HEK293 (cell line): ENCODE results near the gene MYOM3.

Source experiments
- KLF10 ChIP-seq: fragments of 450-650 bp; IDR thresholded peaks from 2 replicates; pipeline ENCODE4 v1.5.1; 2018; ENCODE audit warnings: missing biosample characterization, mild to moderate bottlenecking, missing genetic modification characterization
- KLF7 ChIP-seq: fragments of 450-650 bp; formaldehyde crosslinking; IDR thresholded peaks from 2 replicates; pipeline ENCODE4 v1.5.1; 2016; ENCODE audit warnings: missing biosample characterization, missing genetic modification characterization, borderline replicate concordance
- WT1 ChIP-seq: fragments of 450-650 bp; formaldehyde crosslinking; IDR thresholded peaks from 2 replicates; pipeline ENCODE4 v1.5.1; 2016; ENCODE audit warnings: missing biosample characterization, missing genetic modification characterization
- ZBTB1 ChIP-seq: fragments of 450-650 bp; formaldehyde crosslinking; IDR thresholded peaks from 2 replicates; pipeline ENCODE4 v1.5.1; 2016; ENCODE audit warnings: missing biosample characterization, missing genetic modification characterization
- ZNF10 ChIP-seq: fragments of 450-650 bp; formaldehyde crosslinking; IDR thresholded peaks from 2 replicates; pipeline ENCODE4 v1.5.1; 2017; ENCODE audit warnings: missing biosample characterization, missing genetic modification characterization
- ZNF184 ChIP-seq: fragments of 450-650 bp; IDR thresholded peaks from 2 replicates; pipeline ENCODE4 v1.5.1; 2018; ENCODE audit warnings: missing biosample characterization, mild to moderate bottlenecking, missing genetic modification characterization
- ZNF221 ChIP-seq: fragments of 450-650 bp; formaldehyde crosslinking; IDR thresholded peaks from 2 replicates; pipeline ENCODE4 v1.5.1; 2017; ENCODE audit warnings: missing biosample characterization, missing genetic modification characterization, borderline replicate concordance
- ZNF37A ChIP-seq: fragments of 450-650 bp; IDR thresholded peaks from 2 replicates; pipeline ENCODE4 v1.5.1; 2018; ENCODE audit warnings: missing biosample characterization, missing genetic modification characterization
- ZNF510 ChIP-seq: fragments of 450-650 bp; formaldehyde crosslinking; IDR thresholded peaks from 2 replicates; pipeline ENCODE4 v1.5.1; 2018; ENCODE audit warnings: mild to moderate bottlenecking, missing genetic modification characterization, missing biosample characterization; ENCODE audit not compliant: insufficient replicate concordance
- ZNF514 ChIP-seq: fragments of 450-650 bp; formaldehyde crosslinking; IDR thresholded peaks from 2 replicates; pipeline ENCODE4 v1.5.1; 2016; ENCODE audit warnings: missing biosample characterization, missing genetic modification characterization
- ZNF521 ChIP-seq: fragments of 450-650 bp; formaldehyde crosslinking; IDR thresholded peaks from 2 replicates; pipeline ENCODE4 v1.5.1; 2017; ENCODE audit warnings: missing biosample characterization, mild to moderate bottlenecking, missing genetic modification characterization
- ZNF610 ChIP-seq: fragments of 450-650 bp; formaldehyde crosslinking; IDR thresholded peaks from 2 replicates; pipeline ENCODE4 v1.5.1; 2016; ENCODE audit warnings: missing biosample characterization, missing genetic modification characterization, borderline replicate concordance
- ZNF707 ChIP-seq: fragments of 450-650 bp; formaldehyde crosslinking; IDR thresholded peaks from 2 replicates; pipeline ENCODE4 v1.5.1; 2016; ENCODE audit warnings: missing biosample characterization, missing genetic modification characterization
- ZSCAN30 ChIP-seq: fragments of 450-650 bp; IDR thresholded peaks from 2 replicates; pipeline ENCODE4 v1.5.1; 2018; ENCODE audit warnings: missing biosample characterization, mild to moderate bottlenecking, missing genetic modification characterization, moderate library complexity
- ZXDB ChIP-seq: fragments of 450-650 bp; formaldehyde crosslinking; IDR thresholded peaks from 2 replicates; pipeline ENCODE4 v1.5.1; 2016; ENCODE audit warnings: missing biosample characterization, missing genetic modification characterization
- TF ChIP-seq, protein P1 (sequence below): fragments of 450-650 bp; formaldehyde crosslinking; IDR thresholded peaks from 2 replicates; pipeline ENCODE4 v1.5.1; 2016; ENCODE audit warnings: missing biosample characterization, missing genetic modification characterization, borderline replicate concordance
- TF ChIP-seq, protein P2 (sequence below): fragments of 450-650 bp; formaldehyde crosslinking; IDR thresholded peaks from 2 replicates; pipeline ENCODE4 v1.5.1; 2016; ENCODE audit warnings: missing biosample characterization, missing genetic modification characterization
- TF ChIP-seq, protein P3 (sequence below): sonication (generic); formaldehyde crosslinking; IDR thresholded peaks from 2 replicates; pipeline ENCODE4 v1.8.1; 2022; ENCODE audit warnings: mild to moderate bottlenecking, moderate library complexity, missing genetic modification reagents
- TF ChIP-seq, protein P4 (sequence below): fragments of 450-650 bp; formaldehyde crosslinking; conservative IDR thresholded peaks from 2 replicates; pipeline ENCODE4 v1.5.1; 2016; ENCODE audit warnings: low read depth, missing biosample characterization, missing genetic modification characterization
- TF ChIP-seq, protein P5 (sequence below): fragments of 450-650 bp; formaldehyde crosslinking; IDR thresholded peaks from 2 replicates; pipeline ENCODE4 v1.5.1; 2016; ENCODE audit warnings: missing biosample characterization, missing genetic modification characterization
- TF ChIP-seq, protein P6 (sequence below): fragments of 450-650 bp; formaldehyde crosslinking; IDR thresholded peaks from 2 replicates; pipeline ENCODE4 v1.5.1; 2016; ENCODE audit warnings: missing biosample characterization, missing genetic modification characterization
- TF ChIP-seq, protein P7 (sequence below): fragments of 450-650 bp; formaldehyde crosslinking; IDR thresholded peaks from 2 replicates; pipeline ENCODE4 v1.5.1; 2016; ENCODE audit warnings: missing biosample characterization, missing genetic modification characterization, borderline replicate concordance

Gene MYOM3

DNA sequence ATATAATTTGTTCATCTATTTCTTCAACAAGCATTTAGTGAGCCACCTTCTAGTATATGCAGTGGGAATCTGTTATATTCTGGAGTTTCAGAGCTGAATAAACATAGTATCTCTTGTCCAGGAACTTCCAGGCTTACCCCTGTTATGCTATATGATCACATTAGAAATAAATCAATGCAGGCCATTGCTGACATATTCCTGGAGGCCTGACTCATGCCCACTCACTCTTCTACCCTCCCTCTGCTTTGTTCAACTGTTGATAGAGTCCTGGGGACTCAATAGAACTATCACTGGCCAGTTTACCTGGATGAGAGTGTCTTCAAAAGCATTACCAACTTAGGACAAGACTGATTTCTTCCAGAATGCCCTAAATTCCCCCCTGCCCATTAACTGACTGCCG, 102.5 kb downstream of the MYOM3 start (continued):
- TF ChIP-seq ZNF521 (tag by site-specific recombination) (no peak), ZNF10 (tag by site-specific recombination) (no peak), KLF7 (tag by site-specific recombination) (no peak), ZNF514 (tag by site-specific recombination) (no peak), ZSCAN30 (tag by site-specific recombination) (no peak), ZNF37A (tag by site-specific recombination) (no peak), ZNF184 (tag by site-specific recombination) (peak; percentile 71; the same call in 1 of the 2 replicates), KLF10 (tag by site-specific recombination) (peak; percentile 49), ZBTB1 (tag by site-specific recombination) (no peak), WT1 (tag by site-specific recombination) (peak; percentile 66), ZNF221 (tag by site-specific recombination) (no peak), ZNF707 (no peak), ZXDB (peak; percentile 52; the same call in 1 of the 2 replicates), ZNF610 (tag by site-specific recombination) (no peak), ZNF510 (tag by site-specific recombination) (no peak)
- TF ChIP-seq, protein P1, sequence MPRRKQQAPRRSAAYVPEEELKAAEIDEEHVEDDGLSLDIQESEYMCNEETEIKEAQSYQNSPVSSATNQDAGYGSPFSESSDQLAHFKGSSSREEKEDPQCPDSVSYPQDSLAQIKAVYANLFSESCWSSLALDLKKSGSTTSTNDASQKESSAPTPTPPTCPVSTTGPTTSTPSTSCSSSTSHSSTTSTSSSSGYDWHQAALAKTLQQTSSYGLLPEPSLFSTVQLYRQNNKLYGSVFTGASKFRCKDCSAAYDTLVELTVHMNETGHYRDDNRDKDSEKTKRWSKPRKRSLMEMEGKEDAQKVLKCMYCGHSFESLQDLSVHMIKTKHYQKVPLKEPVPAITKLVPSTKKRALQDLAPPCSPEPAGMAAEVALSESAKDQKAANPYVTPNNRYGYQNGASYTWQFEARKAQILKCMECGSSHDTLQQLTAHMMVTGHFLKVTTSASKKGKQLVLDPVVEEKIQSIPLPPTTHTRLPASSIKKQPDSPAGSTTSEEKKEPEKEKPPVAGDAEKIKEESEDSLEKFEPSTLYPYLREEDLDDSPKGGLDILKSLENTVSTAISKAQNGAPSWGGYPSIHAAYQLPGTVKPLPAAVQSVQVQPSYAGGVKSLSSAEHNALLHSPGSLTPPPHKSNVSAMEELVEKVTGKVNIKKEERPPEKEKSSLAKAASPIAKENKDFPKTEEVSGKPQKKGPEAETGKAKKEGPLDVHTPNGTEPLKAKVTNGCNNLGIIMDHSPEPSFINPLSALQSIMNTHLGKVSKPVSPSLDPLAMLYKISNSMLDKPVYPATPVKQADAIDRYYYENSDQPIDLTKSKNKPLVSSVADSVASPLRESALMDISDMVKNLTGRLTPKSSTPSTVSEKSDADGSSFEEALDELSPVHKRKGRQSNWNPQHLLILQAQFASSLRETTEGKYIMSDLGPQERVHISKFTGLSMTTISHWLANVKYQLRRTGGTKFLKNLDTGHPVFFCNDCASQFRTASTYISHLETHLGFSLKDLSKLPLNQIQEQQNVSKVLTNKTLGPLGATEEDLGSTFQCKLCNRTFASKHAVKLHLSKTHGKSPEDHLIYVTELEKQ (tag by site-specific recombination), result peak; percentile 80
- TF ChIP-seq, protein P2, sequence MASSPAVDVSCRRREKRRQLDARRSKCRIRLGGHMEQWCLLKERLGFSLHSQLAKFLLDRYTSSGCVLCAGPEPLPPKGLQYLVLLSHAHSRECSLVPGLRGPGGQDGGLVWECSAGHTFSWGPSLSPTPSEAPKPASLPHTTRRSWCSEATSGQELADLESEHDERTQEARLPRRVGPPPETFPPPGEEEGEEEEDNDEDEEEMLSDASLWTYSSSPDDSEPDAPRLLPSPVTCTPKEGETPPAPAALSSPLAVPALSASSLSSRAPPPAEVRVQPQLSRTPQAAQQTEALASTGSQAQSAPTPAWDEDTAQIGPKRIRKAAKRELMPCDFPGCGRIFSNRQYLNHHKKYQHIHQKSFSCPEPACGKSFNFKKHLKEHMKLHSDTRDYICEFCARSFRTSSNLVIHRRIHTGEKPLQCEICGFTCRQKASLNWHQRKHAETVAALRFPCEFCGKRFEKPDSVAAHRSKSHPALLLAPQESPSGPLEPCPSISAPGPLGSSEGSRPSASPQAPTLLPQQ (tag by site-specific recombination), result peak; percentile 43; the same call in 1 of the 2 replicates
- TF ChIP-seq, protein P3, sequence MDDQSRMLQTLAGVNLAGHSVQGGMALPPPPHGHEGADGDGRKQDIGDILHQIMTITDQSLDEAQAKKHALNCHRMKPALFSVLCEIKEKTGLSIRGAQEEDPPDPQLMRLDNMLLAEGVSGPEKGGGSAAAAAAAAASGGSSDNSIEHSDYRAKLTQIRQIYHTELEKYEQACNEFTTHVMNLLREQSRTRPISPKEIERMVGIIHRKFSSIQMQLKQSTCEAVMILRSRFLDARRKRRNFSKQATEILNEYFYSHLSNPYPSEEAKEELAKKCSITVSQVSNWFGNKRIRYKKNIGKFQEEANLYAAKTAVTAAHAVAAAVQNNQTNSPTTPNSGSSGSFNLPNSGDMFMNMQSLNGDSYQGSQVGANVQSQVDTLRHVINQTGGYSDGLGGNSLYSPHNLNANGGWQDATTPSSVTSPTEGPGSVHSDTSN, result no peak
- TF ChIP-seq, protein P4, sequence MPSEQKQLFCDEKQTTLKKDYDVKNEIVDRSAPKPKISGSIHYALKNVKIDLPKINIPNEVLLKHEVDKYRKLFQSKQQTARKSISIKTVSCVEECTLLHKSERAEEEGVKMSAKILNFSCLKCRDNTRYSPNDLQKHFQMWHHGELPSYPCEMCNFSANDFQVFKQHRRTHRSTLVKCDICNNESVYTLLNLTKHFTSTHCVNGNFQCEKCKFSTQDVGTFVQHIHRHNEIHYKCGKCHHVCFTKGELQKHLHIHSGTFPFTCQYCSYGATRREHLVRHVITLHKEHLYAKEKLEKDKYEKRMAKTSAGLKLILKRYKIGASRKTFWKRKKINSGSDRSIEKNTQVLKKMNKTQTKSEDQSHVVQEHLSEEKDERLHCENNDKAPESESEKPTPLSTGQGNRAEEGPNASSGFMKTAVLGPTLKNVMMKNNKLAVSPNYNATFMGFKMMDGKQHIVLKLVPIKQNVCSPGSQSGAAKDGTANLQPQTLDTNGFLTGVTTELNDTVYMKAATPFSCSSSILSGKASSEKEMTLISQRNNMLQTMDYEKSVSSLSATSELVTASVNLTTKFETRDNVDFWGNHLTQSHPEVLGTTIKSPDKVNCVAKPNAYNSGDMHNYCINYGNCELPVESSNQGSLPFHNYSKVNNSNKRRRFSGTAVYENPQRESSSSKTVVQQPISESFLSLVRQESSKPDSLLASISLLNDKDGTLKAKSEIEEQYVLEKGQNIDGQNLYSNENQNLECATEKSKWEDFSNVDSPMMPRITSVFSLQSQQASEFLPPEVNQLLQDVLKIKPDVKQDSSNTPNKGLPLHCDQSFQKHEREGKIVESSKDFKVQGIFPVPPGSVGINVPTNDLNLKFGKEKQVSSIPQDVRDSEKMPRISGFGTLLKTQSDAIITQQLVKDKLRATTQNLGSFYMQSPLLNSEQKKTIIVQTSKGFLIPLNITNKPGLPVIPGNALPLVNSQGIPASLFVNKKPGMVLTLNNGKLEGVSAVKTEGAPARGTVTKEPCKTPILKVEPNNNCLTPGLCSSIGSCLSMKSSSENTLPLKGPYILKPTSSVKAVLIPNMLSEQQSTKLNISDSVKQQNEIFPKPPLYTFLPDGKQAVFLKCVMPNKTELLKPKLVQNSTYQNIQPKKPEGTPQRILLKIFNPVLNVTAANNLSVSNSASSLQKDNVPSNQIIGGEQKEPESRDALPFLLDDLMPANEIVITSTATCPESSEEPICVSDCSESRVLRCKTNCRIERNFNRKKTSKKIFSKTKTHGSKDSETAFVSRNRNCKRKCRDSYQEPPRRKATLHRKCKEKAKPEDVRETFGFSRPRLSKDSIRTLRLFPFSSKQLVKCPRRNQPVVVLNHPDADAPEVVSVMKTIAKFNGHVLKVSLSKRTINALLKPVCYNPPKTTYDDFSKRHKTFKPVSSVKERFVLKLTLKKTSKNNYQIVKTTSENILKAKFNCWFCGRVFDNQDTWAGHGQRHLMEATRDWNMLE (tag by site-specific recombination), result no peak
- TF ChIP-seq, protein P5, sequence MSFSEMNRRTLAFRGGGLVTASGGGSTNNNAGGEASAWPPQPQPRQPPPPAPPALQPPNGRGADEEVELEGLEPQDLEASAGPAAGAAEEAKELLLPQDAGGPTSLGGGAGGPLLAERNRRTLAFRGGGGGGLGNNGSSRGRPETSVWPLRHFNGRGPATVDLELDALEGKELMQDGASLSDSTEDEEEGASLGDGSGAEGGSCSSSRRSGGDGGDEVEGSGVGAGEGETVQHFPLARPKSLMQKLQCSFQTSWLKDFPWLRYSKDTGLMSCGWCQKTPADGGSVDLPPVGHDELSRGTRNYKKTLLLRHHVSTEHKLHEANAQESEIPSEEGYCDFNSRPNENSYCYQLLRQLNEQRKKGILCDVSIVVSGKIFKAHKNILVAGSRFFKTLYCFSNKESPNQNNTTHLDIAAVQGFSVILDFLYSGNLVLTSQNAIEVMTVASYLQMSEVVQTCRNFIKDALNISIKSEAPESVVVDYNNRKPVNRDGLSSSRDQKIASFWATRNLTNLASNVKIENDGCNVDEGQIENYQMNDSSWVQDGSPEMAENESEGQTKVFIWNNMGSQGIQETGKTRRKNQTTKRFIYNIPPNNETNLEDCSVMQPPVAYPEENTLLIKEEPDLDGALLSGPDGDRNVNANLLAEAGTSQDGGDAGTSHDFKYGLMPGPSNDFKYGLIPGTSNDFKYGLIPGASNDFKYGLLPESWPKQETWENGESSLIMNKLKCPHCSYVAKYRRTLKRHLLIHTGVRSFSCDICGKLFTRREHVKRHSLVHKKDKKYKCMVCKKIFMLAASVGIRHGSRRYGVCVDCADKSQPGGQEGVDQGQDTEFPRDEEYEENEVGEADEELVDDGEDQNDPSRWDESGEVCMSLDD, result no peak
- TF ChIP-seq, protein P6, sequence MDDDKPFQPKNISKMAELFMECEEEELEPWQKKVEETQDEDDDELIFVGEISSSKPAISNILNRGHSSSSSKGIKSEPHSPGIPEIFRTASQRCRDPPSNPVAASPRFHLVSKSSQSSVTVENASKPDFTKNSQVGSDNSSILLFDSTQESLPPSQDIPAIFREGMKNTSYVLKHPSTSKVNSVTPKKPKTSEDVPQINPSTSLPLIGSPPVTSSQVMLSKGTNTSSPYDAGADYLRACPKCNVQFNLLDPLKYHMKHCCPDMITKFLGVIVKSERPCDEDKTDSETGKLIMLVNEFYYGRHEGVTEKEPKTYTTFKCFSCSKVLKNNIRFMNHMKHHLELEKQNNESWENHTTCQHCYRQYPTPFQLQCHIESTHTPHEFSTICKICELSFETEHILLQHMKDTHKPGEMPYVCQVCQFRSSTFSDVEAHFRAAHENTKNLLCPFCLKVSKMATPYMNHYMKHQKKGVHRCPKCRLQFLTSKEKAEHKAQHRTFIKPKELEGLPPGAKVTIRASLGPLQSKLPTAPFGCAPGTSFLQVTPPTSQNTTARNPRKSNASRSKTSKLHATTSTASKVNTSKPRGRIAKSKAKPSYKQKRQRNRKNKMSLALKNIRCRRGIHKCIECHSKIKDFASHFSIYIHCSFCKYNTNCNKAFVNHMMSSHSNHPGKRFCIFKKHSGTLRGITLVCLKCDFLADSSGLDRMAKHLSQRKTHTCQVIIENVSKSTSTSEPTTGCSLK, result no peak
- TF ChIP-seq, protein P7, sequence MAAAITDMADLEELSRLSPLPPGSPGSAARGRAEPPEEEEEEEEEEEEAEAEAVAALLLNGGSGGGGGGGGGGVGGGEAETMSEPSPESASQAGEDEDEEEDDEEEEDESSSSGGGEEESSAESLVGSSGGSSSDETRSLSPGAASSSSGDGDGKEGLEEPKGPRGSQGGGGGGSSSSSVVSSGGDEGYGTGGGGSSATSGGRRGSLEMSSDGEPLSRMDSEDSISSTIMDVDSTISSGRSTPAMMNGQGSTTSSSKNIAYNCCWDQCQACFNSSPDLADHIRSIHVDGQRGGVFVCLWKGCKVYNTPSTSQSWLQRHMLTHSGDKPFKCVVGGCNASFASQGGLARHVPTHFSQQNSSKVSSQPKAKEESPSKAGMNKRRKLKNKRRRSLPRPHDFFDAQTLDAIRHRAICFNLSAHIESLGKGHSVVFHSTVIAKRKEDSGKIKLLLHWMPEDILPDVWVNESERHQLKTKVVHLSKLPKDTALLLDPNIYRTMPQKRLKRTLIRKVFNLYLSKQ (tag by site-specific recombination), result no peak
